ENCODE results near the gene EPX.

EPX gene

DNA sequence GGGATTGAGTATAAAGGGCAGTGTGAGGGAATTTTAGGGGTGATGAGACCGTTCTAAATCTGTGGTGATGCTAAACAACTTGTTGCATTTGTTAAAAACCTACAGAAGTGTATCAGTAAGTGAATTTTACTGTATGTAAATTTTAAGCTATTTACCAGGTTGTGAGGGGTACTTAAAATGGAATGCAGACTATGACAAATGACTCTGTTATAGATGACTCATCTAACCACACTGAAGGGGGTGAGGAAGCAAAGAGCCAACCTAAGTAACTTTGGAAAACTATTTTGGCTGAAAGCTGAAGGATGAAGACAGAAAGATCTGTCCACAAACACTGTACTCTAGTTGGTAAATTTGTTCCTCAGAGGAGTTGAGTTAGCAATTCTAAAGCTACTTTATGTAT, 31.8 kb downstream of the EPX start:
- in situ Hi-C loops (cut with HindIII; ENCODE audit: low sequenced_read_pairs): no loop called here

GRCh38 chr17:58227733-58228132, 35.2 kb downstream of the EPX start:
- in situ Hi-C loops (cut with HindIII; ENCODE audit: low sequenced_read_pairs): no loop called here

GRCh38 chr17:58228679-58229078, 36.2 kb downstream of the EPX start:
- in situ Hi-C loops (cut with HindIII; ENCODE audit: low sequenced_read_pairs): no loop called here

DNA sequence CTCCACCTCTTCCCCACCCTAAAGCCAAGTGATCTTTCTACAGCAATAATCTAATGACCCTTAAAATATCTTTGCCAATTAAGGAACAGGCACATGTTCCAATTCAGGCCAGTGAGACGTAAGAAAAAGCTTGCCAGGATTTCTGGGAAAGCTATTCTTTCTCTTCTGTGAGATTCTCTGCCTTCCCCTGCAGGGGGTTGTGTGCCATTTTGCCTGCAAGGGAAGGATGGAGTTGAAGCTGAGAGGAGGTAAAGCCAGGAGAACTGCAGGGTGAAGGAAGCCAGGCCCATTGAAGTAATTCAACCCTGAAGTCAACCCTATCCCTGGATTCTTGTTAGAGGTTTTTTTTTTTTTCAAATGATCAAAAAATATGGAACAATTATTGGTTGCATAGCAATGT, 36.9 kb downstream of the EPX start:
- in situ Hi-C loops (cut with HindIII; ENCODE audit: low sequenced_read_pairs): no loop called here

GRCh38 chr17:58229881-58230280, 37.4 kb downstream of the EPX start:
- in situ Hi-C loops (cut with HindIII; ENCODE audit: low sequenced_read_pairs): no loop called here

- in situ Hi-C loops (cut with HindIII; ENCODE audit: low sequenced_read_pairs): no loop called here
These were observed 39.1 kb downstream of the EPX start for GRCh38 chr17:58231641-58232040.

- in situ Hi-C loops (cut with HindIII; ENCODE audit: low sequenced_read_pairs): no loop called here
These were observed 40.2 kb downstream of the EPX start for GRCh38 chr17:58232707-58233156.

GRCh38 chr17:58233543-58233942, 41.0 kb downstream of the EPX start:
- in situ Hi-C loops (cut with HindIII; ENCODE audit: low sequenced_read_pairs): no loop called here

- in situ Hi-C loops (cut with HindIII; ENCODE audit: low sequenced_read_pairs): no loop called here
These were observed 42.0 kb downstream of the EPX start for GRCh38 chr17:58234512-58234911.

GRCh38 chr17:58235821-58236220, 43.3 kb downstream of the EPX start:
- in situ Hi-C loops (cut with HindIII; ENCODE audit: low sequenced_read_pairs): no loop called here

DNA sequence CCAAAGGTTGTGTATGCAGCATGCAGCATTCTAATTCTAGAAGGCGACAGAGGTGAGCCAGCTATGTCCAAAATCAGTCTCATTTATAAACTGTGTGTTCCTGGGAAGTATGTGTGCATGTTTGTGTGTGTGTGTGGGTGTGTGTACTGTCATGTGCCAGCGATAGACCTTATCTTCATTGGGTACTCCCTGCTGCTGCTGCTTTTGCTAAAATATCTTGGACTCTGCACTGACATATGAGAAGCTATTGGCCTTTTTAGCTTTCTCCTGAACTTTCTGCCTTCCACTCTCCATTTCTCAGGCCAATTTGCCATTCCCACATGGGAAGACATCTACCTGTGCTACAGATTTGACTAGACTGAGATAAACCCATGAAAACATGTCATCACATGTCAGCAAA, 43.9 kb downstream of the EPX start:
- in situ Hi-C loops (cut with HindIII; ENCODE audit: low sequenced_read_pairs): no loop called here

DNA sequence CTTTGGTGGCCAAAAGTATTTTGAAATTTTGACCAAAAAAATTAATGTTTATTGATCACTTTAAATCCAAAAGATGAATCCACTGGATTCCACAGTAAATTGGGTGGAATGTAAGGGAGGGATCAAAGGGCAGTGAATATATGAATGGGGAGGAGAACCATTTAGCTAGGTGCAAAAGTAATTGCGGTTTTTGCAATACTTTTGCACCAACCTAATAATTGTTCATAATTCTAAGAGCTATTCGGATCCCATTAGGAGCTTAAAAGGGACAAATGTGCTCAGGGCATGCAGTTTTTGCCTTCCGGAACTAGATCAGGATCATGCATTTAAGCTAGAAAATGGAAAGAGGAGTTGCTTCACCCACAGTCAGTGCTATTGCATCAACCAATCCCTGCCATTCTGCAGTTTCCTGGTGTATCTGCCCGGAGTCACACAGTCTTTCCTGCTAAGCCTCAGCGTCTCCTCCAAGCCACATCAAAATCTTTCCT, 45.7 kb downstream of the EPX start, which contains the start of gene LPO:
TSS of gene LPO (plus strand) at position 438 of the 488 bp plus-strand sequence. CDS start 4,396 bp downstream, outside the sequence.
- in situ Hi-C loops (cut with HindIII; ENCODE audit: low sequenced_read_pairs): no loop called here

DNA sequence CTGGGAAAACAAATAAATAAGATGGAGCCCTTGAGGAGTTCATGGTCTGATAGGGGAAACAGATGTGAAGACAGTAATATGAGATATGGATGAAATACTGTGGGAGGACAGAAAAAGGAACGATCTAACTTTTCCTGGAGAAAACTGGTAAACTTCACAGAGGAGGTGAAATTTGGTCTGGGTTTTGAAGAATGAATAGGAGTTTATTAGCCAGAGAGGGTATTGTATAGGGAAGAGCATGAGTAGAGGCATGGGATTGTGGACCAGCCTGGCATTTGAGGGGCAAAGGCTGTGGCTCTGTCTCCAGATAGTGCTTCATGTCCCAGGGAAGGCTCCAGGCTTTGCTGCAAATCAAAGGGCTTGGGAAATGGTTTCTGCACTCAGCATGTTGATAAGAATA, 47.5 kb downstream of the EPX start:
- in situ Hi-C loops (cut with HindIII; ENCODE audit: low sequenced_read_pairs): no loop called here

DNA sequence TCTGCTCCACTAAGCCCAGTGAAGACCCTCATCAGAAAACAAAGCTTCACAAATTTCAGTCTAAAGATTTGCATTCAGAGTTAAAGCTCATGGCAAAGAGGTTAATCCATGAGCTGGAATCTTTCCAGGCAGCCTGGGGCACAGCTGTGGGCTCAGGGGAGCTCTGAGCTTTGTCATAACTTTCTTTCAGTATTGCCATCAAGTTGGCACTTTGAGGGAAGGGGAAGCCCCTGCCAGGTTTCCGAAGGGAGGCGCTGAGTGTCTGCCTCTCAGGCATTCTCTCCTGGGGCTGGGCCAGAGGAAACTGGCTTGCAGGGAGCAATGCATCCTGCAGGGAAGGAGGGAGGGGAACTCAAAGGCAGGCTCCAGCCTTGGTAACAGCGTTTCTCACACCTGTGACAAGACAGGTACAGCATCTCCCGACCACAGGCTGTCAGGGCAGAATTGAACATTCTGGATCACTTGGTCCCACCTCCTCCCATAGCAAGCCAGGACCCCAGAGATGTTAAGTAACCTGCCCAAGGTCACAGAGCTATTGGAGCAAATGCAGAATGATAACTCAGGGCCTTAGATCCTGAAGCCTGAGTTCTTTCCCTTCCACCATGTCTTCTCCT, 49.8 kb downstream of the EPX start:
- in situ Hi-C loops (cut with HindIII; ENCODE audit: low sequenced_read_pairs): no loop called here

DNA sequence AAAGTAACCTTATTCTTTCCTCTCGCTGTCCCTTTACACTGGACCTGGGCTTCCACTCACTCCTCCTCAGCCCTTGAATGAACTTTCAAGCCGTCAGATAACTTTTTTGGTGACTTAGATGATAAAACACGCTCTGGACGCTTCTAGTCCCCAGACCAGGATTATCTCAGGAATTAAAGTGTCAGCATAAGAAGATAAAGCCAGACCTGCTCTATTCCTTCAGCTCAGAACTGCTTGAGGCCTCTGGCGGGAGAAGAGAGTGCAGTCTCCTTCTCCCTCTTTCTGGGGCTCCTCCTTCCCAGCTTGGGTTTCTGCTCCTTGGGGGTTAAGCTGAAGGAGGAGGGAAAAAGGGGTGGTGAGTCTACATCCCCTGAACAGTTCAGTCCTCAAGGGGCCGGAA, 52.4 kb downstream of the EPX start:
- in situ Hi-C loops (cut with HindIII; ENCODE audit: low sequenced_read_pairs): no loop called here

GRCh38 chr17:58245428-58246103, 53.0 kb downstream of the EPX start:
- in situ Hi-C loops (cut with HindIII; ENCODE audit: low sequenced_read_pairs): no loop called here

- in situ Hi-C loops (cut with HindIII; ENCODE audit: low sequenced_read_pairs): no loop called here
These were observed 53.7 kb downstream of the EPX start for GRCh38 chr17:58246104-58246740.

GRCh38 chr17:58246781-58247180, 54.3 kb downstream of the EPX start:
- in situ Hi-C loops (cut with HindIII; ENCODE audit: low sequenced_read_pairs): no loop called here

DNA sequence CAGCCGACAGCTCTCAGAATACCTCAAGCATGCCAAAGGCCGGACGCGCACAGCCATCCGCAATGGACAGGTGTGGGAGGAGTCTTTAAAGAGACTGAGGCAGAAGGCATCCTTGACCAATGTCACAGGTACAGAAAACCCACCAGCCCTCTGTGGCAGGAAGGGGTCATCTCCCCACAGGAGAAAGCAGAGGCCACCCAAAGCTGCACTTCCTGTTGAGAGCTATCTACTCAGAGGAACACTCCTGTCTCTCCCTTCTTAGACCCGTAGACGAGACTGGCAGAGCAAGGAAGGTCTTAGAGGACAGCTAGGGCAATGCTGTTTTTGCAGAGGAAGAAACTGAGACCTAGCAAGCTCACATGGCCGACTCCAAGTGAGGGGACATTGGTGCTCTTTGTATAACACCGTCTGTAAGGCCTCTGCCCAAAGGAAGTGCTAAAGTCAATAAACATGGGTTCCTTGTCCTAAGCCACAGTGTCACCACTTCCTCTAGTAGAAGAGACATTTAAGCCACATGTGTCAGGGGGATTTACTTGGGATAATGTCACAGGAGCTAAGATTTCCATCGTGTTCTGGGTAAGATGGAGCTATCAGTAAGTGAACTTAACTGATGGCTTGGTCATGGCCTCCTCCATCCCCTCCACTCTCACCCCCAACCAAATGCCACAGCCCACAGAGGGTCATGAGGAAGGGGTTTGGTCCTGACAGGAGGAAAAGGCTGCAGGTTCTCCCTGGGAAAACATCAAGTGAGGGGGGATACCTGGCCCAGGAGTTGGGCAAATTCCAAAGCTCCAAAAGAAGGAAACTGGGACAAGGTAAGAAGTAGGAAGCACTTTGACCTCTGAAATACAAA, 55.2 kb downstream of the EPX start:
- in situ Hi-C loops (cut with HindIII; ENCODE audit: low sequenced_read_pairs): no loop called here

DNA sequence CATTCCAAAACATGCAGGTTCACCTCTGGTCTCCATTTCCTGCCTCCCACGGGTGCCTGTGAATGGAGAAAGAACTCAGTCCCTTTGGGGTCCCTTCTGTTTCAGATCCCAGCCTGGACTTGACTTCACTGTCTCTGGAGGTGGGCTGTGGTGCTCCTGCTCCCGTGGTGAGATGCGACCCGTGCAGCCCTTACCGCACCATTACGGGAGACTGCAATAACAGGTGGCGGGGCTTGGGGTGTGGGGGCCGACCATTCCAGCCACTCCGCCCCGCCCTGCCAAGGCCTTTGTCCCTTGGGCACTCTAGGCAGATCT, 56.4 kb downstream of the EPX start:
- in situ Hi-C loops (cut with HindIII; ENCODE audit: low sequenced_read_pairs): no loop called here

Measured in DLD1 (cell line).